ENCODE measurements around the gene TXNDC17.
"Not testable (repeated sequence)": the region's sequence is repeated elsewhere in the genome, so short reads cannot be mapped to it uniquely, and the experiment has no call there.

The TXNDC17 gene

GRCh38 chr17:6640536-6641246 is at the start of gene TXNDC17, which contains the start of gene KIAA0753:
Gene TXNDC17, plus strand, starts transcription at chr17:6641060. Its CDS starts 23 bp downstream, at chr17:6641083.
Gene KIAA0753, minus strand, starts transcription at chr17:6640711. Its CDS starts 5,608 bp downstream, at chr17:6635103.
- peak; percentile 58 for DNase-seq (ENCODE audit: low read depth, low spot score)

GRCh38 chr17:6591599-6592158 is 49.2 kb upstream of the TXNDC17 start:
- DNase-seq (ENCODE audit: low read depth, low spot score), result no peak

DNA sequence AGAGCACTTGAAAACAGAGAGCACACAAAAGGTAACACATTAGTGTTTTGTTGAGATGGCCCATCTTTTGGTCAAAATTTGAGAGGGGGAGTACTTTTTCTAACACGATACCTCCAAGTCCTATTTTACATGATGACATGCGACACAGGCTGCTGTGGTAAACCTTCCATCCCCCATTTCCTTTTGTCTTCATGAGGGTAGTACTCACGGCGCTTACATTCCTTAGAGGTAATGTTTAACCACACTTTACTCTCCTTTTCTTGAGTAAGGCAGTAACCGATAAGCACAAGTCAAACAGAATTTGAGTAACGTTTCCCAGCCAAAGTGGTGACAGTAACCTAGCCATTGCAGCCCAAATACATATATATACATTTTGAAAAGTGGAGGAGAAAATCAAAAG is 48.7 kb upstream of the TXNDC17 start:
- DNase-seq (ENCODE audit: low read depth, low spot score), result no peak

DNA sequence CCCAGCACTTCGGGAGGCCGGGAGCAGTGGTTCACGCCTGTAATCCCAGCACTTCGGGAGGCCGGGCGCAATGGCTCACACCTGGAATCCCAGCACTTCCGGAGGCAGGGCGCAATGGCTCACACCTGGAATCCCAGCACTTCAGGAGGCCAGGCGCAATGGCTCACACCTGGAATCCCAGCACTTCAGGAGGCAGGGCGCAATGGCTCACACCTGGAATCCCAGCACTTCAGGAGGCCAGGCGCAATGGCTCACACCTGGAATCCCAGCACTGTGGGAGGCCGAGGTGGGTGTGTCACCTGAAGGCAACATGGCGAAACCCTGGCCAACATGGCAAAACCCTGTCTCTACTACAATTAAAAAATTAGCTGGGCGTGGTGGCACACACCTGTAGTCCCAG is 47.5 kb upstream of the TXNDC17 start:
- not testable (repeated sequence) for DNase-seq (ENCODE audit: low read depth, low spot score)

DNA sequence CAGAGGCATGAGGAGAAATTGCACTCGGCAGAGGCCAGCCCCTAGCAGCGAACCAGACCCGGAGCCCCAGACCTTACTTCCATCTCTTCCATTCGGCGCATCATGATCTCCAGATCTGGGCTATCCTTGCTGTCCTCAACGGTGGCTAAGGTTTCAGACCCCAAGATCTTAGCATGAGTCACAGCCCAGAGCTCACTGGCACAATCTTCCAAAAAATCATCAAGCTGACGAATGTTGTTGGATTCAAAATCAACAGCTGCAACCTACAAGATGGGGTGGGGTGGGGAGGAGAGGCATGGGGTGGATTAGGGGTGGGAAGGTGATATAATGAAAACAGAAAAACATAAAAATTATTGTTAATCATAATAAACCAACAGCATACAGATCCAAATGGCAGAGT is 44.8 kb upstream of the TXNDC17 start:
- DNase-seq (ENCODE audit: low read depth, low spot score), result no peak

GRCh38 chr17:6596511-6596910 is 44.3 kb upstream of the TXNDC17 start:
- DNase-seq (ENCODE audit: low read depth, low spot score), result no peak

DNA sequence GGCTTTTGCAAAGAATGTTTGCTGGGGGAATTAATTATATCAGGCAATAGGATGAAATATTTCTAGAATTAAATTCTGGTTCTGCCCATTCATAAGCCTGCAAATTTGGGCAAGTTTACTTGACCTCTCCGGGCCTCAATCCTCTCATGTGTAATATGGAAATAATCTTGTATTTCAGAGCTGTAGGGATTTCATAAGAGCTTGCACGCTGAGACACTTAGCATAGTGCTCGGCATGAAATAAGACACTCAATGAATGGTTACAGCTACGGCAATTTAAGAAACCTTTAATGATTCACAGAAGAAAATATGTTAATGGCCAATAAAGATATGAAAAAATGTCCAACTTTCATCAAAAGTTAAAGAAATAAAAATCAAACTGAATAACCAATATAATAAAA is 43.9 kb upstream of the TXNDC17 start:
- no peak for DNase-seq (ENCODE audit: low read depth, low spot score)

- DNase-seq (ENCODE audit: low read depth, low spot score), result no peak
Measured at GRCh38 chr17:6597727-6598126, 43.1 kb upstream of the TXNDC17 start.

GRCh38 chr17:6599364-6599763 is 41.5 kb upstream of the TXNDC17 start:
- DNase-seq (ENCODE audit: low read depth, low spot score), result no peak

- DNase-seq (ENCODE audit: low read depth, low spot score), result no peak
Measured at GRCh38 chr17:6602141-6602540, 38.7 kb upstream of the TXNDC17 start.

DNA sequence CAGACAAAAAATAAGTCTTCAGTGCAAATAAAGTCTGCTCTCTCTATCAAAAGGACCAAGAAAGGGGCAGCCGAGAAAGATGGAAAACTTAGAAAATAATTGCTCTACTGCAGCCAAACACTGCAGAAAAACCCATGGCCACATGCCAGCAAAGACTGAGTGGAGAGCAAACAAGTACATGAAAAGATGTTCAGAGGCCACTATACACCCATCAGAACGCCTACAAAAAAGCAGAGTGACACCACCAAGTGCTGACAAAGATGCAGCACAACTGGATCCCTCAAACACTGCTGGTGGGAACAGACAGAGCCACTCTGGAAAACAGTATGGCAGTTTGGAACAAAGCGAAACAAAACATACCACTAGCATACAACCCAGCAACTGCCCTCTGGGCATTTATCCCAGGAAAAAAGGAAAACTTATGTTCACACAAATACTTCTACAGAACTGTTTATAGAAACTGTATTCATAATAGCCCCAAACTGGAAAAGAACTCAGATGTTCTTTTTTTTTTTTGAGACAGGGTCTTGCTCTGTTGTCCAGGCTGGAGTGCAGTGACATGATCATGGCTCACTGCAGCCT is 37.0 kb upstream of the TXNDC17 start:
- no peak for DNase-seq (ENCODE audit: low read depth, low spot score)

- DNase-seq (ENCODE audit: low read depth, low spot score), result no peak
Measured at GRCh38 chr17:6605142-6605541, 35.7 kb upstream of the TXNDC17 start.

- no peak for DNase-seq (ENCODE audit: low read depth, low spot score)
Measured at GRCh38 chr17:6608321-6608720, 32.5 kb upstream of the TXNDC17 start.

DNA sequence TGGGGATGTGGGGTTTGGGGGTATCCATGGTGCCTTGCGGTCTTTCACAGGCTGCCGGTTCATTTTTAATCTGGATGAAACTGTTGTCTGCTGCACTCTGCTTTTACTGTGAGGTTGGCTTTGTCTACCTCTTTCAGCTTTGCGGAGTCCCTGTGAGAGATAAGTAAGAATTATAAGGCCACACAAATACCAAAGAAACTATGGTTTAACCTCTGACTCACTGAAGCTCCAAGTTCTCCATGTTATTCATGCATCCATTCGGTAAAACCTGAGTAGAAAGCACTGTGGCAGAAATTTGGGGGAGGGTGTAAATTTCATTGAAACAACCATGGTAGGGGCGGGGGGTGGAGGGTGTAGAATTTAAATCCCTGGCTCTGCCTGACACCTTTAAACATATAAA is 30.8 kb upstream of the TXNDC17 start:
- no peak for DNase-seq (ENCODE audit: low read depth, low spot score)

DNA sequence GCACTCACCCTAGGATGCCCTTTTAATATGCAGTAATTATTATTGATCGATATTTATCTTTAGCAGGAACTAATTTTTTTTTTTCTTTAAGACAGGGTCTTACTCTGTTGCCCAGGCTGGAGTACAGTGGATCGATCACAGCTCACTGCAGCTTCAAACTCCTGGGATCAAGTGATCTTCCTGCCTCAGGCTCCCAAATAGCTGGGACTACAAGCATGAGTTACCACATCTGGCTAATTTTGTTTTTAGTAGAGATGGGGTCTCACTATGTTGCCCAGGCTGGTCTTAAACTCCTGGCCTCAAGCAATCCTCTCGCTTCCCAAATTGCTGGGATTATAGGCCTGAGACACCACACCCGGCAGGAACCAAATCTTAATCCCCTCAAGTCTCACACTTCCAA is 29.6 kb upstream of the TXNDC17 start:
- DNase-seq (ENCODE audit: low read depth, low spot score), result no peak

GRCh38 chr17:6623941-6624340 is 16.9 kb upstream of the TXNDC17 start:
- no peak for DNase-seq (ENCODE audit: low read depth, low spot score)

DNA sequence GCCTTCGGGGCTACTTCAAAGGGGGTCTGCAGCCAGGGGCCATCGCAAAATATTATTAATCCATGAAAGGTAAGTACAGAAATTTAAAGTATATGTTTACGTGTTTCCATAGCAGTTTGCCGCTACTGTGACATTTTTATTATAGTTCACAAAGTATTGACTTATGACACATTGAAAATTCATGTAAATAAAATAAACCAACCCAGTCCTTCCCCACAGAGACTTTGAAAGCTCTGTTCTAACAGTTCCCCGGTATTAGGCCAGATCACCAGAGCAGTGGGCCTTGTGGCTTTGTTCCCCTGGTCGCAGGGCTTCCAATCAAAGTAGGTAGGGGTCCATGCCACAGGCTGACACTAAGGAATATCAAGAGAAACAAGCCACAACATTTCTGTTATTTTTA is 14.2 kb upstream of the TXNDC17 start:
- no peak for DNase-seq (ENCODE audit: low read depth, low spot score)

DNA sequence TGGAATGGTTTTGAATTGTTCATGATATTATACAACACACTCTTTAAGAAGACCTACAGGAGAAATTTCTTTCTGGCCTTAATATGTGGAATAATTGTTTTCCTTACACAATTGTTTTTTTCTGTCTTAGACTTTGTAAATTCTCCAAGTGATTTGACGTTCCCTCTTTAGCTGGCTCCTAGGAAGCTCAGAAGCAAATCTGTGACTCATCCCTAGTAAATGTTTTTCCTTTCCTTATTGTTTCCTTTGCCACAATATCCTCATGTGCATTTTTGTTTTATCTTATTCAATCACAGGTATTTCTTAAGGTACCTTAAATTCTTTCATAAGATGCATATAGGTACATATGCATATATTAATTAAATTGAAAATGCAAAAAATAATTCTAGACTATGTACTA is 13.8 kb upstream of the TXNDC17 start:
- DNase-seq (ENCODE audit: low read depth, low spot score), result no peak

- no peak for DNase-seq (ENCODE audit: low read depth, low spot score)
Measured at GRCh38 chr17:6630390-6630789, 10.5 kb upstream of the TXNDC17 start.

- DNase-seq (ENCODE audit: low read depth, low spot score), result no peak
Measured at GRCh38 chr17:6632530-6632929, 8.3 kb upstream of the TXNDC17 start.

GRCh38 chr17:6633263-6633662 is 7.6 kb upstream of the TXNDC17 start:
- no peak for DNase-seq (ENCODE audit: low read depth, low spot score)

DNA sequence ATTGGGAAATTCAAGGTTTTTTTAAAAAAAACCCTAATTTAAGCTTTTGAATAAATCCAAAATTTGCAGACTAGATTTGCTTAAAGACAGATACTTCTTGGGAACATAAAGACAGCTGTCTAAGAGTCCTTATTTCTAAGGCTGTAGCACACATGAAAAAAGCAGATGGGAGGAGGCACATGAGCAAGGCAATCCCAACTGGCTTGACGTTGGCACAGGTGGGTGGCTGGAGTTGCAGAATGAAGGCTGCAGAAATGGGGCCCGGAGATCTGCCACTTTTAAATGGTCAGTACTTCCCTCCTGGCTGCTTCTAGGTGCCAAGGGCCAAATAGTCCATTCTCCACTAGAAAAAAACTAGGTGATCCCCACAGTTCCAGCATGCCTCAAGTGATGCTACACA is 4.8 kb upstream of the TXNDC17 start:
- DNase-seq (ENCODE audit: low read depth, low spot score), result no peak

All from smooth muscle cell of the brain vasculature (primary cell).